ENCODE measurements around the gene TMEM204.

DNA sequence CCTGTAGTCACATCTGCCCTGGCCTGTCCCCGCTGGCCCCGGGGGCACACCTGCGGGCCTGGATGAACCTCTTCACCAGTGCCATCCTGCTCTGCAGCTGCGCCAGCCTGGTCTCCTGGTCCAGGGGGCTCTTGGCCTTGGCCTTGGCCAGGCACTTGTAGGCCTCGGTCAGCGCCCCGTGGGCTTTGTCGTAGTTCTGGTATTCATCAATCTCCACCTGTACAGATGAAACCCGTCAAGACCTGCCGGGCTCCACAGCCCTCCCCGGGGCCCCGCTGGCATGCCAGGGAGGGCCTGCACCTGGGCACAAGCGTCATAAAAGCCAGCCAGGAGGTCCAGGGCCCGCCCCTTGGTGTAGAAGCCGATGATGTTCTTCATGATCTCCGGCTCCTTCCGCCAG is 13.6 kb upstream of the TMEM204 start:
- TF ChIP-seq, protein P1, sequence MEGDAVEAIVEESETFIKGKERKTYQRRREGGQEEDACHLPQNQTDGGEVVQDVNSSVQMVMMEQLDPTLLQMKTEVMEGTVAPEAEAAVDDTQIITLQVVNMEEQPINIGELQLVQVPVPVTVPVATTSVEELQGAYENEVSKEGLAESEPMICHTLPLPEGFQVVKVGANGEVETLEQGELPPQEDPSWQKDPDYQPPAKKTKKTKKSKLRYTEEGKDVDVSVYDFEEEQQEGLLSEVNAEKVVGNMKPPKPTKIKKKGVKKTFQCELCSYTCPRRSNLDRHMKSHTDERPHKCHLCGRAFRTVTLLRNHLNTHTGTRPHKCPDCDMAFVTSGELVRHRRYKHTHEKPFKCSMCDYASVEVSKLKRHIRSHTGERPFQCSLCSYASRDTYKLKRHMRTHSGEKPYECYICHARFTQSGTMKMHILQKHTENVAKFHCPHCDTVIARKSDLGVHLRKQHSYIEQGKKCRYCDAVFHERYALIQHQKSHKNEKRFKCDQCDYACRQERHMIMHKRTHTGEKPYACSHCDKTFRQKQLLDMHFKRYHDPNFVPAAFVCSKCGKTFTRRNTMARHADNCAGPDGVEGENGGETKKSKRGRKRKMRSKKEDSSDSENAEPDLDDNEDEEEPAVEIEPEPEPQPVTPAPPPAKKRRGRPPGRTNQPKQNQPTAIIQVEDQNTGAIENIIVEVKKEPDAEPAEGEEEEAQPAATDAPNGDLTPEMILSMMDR (IDR thresholded peaks at IDR 0.05), result no peak
- TF ChIP-seq POLR2AphosphoS5 (IDR thresholded peaks at IDR 0.05), result no peak

Data from transverse colon (tissue), 4 donors.